Activated CD8-positive, alpha-beta memory T cell treated with anti-CD3 and anti-CD28 coated beads, Interleukin-2, amount 50 U/mL, for 48 hours (primary cell): ENCODE results near the gene SUCLA2.

Experiments used
- DNase-seq: peaks from one replicate; pipeline ENCODE4 v3.0.0-alpha.2; 2020

The SUCLA2 gene

DNA sequence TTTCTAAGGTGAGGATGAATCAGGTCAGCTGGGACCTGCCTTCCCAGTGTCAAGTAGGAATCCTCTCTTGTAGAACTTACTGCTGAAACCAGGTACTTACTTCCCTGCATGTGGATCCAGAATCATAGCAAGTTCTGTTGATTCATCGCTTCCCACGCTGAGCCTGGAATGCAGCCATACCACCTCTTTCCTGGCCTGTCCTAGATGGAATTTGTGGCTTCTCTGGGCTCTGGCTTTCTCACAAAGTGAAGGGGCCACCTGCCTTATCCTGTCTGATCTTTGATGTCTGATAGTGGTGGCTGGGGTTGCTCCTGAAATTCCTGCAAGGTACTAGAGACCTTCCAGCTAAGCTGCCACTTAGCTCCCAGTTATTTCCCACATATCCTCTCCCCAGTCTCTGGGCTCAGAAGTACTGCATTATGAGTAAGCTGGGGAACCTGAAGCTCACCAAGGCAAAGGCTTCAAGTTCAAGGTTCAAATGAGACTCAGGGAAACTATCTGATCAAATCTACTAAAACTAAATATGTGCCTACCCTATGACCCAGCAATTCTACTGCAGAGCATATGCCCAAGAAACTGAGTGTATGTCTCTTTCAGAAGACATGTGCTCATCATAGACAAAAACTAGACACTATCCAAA is 103.5 kb downstream of the SUCLA2 start:
- no peak for DNase-seq

DNA sequence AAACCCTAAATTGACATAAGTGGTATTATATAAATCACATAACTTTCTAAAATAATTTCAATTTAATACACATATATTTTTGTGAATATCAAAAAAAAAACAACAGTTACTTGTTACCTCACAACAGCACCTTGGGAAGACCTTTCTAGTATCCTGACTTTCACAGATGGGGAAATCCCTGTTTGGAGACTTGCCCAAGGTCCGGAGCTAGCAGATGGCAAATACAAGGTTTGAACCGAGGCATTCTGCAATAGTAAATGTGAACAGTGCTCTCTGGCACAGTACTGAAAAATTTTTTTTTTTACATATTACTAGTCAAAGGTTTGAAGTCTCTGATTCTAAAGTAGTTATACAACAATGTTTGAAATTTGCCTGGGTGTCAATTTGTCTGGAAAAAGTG is 104.5 kb downstream of the SUCLA2 start:
- no peak for DNase-seq

DNA sequence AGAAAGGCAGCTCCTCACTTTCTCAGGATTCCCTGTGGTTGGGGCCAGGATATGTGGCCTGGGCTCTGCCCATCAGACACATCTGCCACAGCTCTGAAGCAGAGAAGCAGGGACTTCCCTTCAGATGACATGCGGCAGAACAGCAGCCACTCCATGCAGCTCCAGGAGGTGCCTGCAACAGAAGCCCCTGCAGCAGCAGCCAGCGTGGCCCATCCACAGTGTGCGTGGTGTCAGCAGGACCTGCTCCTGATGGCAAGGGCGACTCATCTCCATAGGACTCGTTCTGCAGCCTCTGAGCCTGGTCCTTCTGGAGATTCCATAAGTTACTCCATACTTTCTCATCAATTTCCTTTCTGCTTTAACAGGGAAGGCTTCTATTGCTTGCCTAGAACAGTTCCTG is 105.0 kb downstream of the SUCLA2 start:
- no peak for DNase-seq

DNA sequence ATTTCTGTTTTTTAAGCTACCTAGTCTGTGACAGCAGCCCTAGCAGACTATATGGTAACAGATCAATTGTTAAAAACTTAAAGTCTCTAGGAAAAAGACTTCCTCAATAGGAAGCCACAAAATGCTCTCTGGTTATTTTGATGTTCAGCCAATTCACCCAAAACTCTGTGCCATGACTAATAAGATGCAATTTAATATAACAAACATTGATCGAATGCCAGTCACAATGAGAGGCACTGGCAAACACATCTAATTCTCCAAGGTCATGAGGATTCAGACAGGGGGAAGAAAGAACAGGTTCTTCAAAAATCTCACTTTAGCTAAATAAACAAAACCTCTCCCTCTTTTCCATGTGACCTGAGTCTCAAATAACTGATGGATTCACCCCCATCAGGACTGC is 107.5 kb downstream of the SUCLA2 start:
- DNase-seq, result no peak
